GM20000 (cell line): ENCODE data around the gene HIBCH.

Experiments used
- DNase-seq: peaks from one replicate; pipeline ENCODE4 v3.0.0; 2012; ENCODE audit warnings: low spot score
- CTCF ChIP-seq: IDR thresholded peaks from 2 replicates; pipeline ENCODE4 v1.5.1; 2012; ENCODE audit warnings: mild to moderate bottlenecking, control low read depth; ENCODE audit errors: extremely low read depth, missing control alignments

Gene HIBCH

GRCh38 chr2:190199109-190199508, 120.5 kb downstream of the HIBCH start:
- no peak for TF ChIP-seq CTCF
- DNase-seq = no peak

DNA sequence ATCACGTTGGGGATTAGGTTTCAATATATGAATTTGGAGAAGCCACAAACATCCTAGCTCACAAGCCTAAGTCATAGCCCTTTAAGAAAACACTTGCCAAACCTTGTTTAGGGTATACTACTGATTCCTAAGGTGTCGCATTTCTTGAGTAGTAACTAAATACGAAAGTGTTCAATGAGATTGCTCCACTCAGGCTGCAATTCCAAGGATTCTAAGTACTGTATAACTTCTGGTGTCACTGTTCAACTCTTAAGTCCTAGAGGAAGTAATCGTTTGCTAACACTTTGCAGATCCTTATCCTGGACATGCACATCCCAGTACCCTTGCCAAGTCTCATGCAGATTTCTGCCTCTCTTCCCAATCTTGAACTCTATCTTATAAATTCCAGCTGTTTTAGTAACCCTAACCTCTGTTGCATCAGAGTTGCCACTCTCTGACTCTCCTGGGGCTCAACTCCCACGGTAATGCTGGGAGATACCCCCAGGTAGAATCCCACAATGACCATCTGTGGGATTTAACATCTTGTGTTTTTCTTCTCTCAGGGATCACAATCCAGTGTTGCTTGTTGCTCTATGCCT, 122.4 kb downstream of the HIBCH start:
- no peak for TF ChIP-seq CTCF
- DNase-seq = no peak

DNA sequence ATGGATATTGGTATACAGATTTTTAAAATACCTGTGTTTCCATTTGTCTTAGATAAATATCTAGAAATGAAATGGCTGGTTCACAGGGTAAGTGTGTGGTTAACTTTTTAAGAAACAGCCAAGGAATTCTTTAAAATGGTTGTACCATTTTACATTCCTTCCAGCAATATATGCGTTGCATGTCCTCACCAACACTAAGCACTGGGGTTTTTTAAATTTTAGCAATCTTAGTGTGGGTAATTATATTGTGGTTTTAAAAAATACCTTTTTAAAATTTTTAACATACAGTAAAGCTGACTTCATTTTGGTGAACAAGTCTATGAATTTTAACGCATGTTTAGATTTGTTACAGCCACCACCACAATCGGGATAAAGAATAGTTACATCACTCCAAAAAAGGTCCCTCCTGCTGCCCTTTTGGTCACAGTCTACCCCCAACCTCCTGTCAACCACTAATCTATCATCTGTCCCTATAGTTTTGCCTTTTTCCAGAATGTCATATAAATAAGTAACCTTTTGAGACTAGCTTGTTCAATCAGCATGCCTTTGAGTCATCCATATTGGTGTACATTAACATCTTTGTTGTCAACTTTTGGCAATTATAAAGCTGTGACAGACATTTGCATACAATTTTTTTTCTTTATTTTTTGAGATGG, 129.0 kb downstream of the HIBCH start:
- no peak for TF ChIP-seq CTCF
- no peak for DNase-seq

- no peak for DNase-seq
Measured at GRCh38 chr2:190188289-190188688, 131.3 kb downstream of the HIBCH start.

GRCh38 chr2:190186238-190186637, 133.4 kb downstream of the HIBCH start:
- no peak for TF ChIP-seq CTCF
- no peak for DNase-seq

More at GRCh38 chr2:190188289-190188688, 131.3 kb downstream of the HIBCH start:
- no peak for TF ChIP-seq CTCF

GRCh38 chr2:190185380-190185779, 134.2 kb downstream of the HIBCH start:
- no peak for TF ChIP-seq CTCF
- no peak for DNase-seq

- TF ChIP-seq CTCF = no peak
- no peak for DNase-seq
Measured at GRCh38 chr2:190184460-190184859, 135.2 kb downstream of the HIBCH start.
